WI38 (cell line): Measurements from ENCODE around the gene LYST.
"Not testable (repeated sequence)": the region's sequence is repeated elsewhere in the genome, so short reads cannot be mapped to it uniquely, and the experiment has no call there.

Source experiments
- H3K4me3 ChIP-seq: 2 replicates; pipeline ENCODE4 v1.5.1; 2011; ENCODE audit warnings: low read depth, mild to moderate bottlenecking, control low read depth, low read length
- TF ChIP-seq, protein P1 (sequence below): IDR thresholded peaks from 2 replicates; pipeline ENCODE4 v1.5.1; 2012; ENCODE audit warnings: low read depth, mild to moderate bottlenecking, control low read depth, low read length

LYST gene

DNA sequence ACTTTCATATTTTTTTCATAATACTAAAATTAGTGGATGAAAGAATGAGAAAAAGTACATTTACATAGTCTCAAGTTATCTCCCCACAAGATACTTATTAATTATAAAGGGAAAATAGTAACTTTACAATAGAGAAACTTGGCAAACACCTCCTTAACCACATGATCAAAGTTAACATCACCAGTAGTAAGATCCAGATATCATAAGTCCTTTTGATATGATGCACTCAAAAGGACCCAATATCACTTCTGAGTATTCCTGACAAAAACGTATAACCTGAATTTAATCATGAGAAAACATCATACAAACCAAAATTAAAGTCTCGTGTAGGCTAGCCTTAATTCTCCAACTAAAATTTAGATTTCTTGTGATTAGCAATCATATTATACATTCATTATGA, 67.4 kb downstream of the LYST start:
- H3K4me3 ChIP-seq: no peak overlapping the region
- TF ChIP-seq, protein P1, sequence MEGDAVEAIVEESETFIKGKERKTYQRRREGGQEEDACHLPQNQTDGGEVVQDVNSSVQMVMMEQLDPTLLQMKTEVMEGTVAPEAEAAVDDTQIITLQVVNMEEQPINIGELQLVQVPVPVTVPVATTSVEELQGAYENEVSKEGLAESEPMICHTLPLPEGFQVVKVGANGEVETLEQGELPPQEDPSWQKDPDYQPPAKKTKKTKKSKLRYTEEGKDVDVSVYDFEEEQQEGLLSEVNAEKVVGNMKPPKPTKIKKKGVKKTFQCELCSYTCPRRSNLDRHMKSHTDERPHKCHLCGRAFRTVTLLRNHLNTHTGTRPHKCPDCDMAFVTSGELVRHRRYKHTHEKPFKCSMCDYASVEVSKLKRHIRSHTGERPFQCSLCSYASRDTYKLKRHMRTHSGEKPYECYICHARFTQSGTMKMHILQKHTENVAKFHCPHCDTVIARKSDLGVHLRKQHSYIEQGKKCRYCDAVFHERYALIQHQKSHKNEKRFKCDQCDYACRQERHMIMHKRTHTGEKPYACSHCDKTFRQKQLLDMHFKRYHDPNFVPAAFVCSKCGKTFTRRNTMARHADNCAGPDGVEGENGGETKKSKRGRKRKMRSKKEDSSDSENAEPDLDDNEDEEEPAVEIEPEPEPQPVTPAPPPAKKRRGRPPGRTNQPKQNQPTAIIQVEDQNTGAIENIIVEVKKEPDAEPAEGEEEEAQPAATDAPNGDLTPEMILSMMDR: no peak

- H3K4me3 ChIP-seq: no peak overlapping the region
- TF ChIP-seq, protein P1: no peak
Measured at GRCh38 chr1:235791532-235792060, 75.1 kb downstream of the LYST start.

DNA sequence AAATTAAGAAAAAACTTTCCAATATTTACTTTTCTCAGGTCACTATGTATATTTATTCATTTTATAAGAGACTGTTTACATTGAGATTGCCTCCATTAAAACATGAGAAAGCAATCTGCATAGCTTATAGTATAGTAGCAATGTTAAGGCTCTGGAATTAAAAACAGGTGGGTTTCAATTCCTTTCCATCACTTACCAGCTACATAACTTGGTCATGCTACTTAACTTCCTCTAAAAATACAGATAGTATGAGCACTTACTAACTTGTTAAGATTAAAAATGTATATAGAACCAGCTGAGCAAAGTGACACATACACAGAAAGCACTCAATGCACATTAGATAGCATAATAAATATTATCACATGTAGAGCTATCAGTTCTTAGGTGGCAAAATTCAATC, 76.6 kb downstream of the LYST start:
- no peak overlapping the region for H3K4me3 ChIP-seq

DNA sequence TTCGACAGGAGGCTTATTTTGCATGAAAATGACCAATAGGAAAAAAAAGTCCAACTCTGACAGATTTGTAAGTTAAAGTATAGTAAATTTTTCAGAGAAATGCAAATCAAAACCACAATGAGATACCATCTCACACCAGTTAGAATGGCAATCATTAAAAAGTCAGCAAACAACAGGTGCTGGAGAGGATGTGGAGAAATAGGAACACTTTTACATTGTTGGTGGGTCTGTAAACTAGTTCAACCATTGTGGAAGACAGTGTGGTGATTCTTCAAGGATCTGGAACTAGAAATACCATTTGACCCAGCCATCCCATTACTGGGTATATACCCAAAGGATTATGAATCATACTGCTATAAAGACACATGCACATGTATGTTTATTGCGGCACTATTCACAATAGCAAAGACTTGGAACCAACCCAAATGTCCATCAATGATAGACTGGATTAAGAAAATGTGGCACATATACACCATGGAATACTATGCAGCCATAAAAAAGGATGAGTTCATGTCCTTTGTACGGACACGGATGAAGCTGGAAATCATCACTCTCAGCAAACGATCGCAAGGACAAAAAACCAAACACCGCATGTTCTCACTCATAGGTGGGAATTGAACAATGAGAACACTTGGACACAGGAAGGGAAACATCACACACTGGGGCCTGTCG, 80.3 kb downstream of the LYST start:
- not testable (repeated sequence) for H3K4me3 ChIP-seq

More for the DNA sequence above, 76.6 kb downstream of the LYST start:
- TF ChIP-seq, protein P1: no peak

GRCh38 chr1:235784950-235785349, 81.8 kb downstream of the LYST start:
- H3K4me3 ChIP-seq: no peak overlapping the region
- TF ChIP-seq, protein P1: no peak

DNA sequence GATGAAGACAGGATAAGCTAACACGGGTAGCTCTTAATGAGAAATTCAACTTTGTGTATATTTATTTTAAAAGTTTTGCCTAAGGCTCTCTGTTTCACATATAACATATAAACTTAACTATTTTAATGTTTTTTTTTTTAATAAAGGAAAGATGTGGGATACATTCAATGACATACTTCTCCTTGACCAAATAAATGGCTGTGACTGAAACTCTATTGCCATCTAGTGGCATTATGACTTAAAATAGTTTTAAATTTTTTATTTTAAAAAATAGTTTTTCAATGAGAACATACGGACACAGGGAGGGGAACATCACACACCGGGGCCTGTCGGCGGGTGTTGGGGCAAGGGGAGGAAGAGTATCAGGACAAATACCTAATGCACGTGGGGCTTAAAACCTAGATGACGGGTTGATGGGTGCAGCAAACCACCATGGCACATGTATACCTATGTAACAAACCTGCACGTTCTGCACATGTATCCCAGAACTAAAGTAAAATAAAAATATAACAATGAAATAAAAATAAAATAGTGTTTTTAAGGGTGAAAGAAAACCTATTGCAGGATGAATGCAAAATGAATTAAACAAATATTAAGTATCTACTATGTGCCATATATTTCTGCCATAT, 83.4 kb downstream of the LYST start:
- TF ChIP-seq, protein P1: no peak
- no peak overlapping the region for H3K4me3 ChIP-seq

GRCh38 chr1:235782601-235783000, 84.1 kb downstream of the LYST start:
- no peak overlapping the region for H3K4me3 ChIP-seq
- TF ChIP-seq, protein P1: no peak

DNA sequence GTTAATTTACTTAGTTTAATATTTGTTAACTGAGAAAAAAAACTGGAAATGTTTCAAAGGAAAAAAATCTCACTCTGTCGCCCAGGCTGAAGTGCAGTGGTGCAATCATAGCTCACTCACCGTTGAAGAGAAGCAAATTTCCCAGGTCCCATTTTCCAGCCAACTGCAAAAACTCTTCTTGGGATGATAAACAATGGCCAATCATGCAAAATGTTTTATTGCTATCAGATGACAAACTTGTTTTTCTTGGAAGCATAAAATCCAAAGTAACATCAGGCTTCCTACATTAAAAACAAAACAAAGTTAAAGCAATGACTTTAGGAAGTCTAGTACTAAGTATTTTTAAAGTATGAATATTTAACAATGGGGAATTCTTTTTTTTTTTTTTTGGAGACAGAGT, 84.9 kb downstream of the LYST start:
- no peak overlapping the region for H3K4me3 ChIP-seq
- TF ChIP-seq, protein P1: no peak
